ENCODE results near the gene SBK2. TPM values are rescaled to one million over a fixed set of nuclear protein-coding genes. Genes with fewer than 3 reads are reported as not detected.
"Not testable (repeated sequence)": the region's sequence is repeated elsewhere in the genome, so short reads cannot be mapped to it uniquely, and the experiment has no call there.

Gene SBK2
- total RNA-seq = 1 to 10 TPM in 3 of 4 donors, not detected in 1; 1.5 to 3.0 (median 1.6) TPM

GRCh38 chr19:55536951-55537740 lies at the start of gene SBK2:
Gene SBK2, minus strand, starts transcription at chr19:55537133. Its CDS starts 839 bp downstream, at chr19:55536294.
- intact Hi-C loops (cut with DNase I; ENCODE audit: low total_unique reads) = no loop called here
- Histone ChIP-seq H3K9me3 (no peaks in the 10 kb centered on the region), H3K36me3 (no peaks in the 10 kb centered on the region), H3K4me3 (no peak within 1 kb of the TSS), H3K27me3 (no peaks in the 10 kb centered on the region), H3K27ac (no peak within 1 kb of the TSS), H3K4me1 (peaks cover 0 to 9% of the 10 kb centered on the region in 2 donors)
- TF ChIP-seq CTCF (IDR thresholded peaks at IDR 0.05 in 4 of 5, conservative IDR thresholded peaks at IDR 0.05 in 1 of 5) (peak in 3 of 5 experiments; percentile 17 to 39 (median 33)), POLR2A (IDR thresholded peaks at IDR 0.05) (no peak)
- in situ Hi-C loops (cut with MboI; ENCODE audit: low sequenced_read_pairs in 4 of 4) = no loop called here
- ATAC-seq = no peak
- DNase-seq = no peak

GRCh38 chr19:55585658-55586339 lies 48.9 kb upstream of the SBK2 start:
- TF ChIP-seq CTCF (IDR thresholded peaks at IDR 0.05 in 4 of 5, conservative IDR thresholded peaks at IDR 0.05 in 1 of 5) = no peak
- no peak for TF ChIP-seq POLR2A (IDR thresholded peaks at IDR 0.05)
- no peaks in the 10 kb centered on the region for H3K9me3 ChIP-seq
- no peaks in the 10 kb centered on the region for H3K36me3 ChIP-seq
- intact Hi-C loops (cut with DNase I; ENCODE audit: low total_unique reads) (loop anchor here (5.0 kb wide), 1 partner anchor 78 kb away; no protein-coding TSS in a partner anchor), in situ Hi-C loops (cut with MboI; ENCODE audit: low sequenced_read_pairs in 4 of 4) (loop anchor here in 2 of 4 donors (10.0 kb wide), 2 partner anchors 49 to 71 kb away; no protein-coding TSS in a partner anchor)
- peaks cover 20 to 30% of the 10 kb centered on the region in 2 donors for H3K4me1 ChIP-seq
- H3K27ac ChIP-seq = peak overlapping the region in 3 of 4 donors; percentile 6 to 55 (median 7)
- H3K27me3 ChIP-seq = peaks cover 3 to 11% (median 6%) of the 10 kb centered on the region in 3 donors
- no peak for ATAC-seq
- H3K4me3 ChIP-seq = peak overlapping the region; percentile 20 to 39 (median 34)
- DNase-seq = no peak

- peaks cover 21 to 30% of the 10 kb centered on the region in 2 donors for H3K4me1 ChIP-seq
- ATAC-seq = no peak
- TF ChIP-seq POLR2A (IDR thresholded peaks at IDR 0.05) (no peak), CTCF (IDR thresholded peaks at IDR 0.05 in 4 of 5, conservative IDR thresholded peaks at IDR 0.05 in 1 of 5) (no peak)
- peak overlapping the region in 1 of 4 donors; percentile 7 for H3K27ac ChIP-seq
- H3K36me3 ChIP-seq = no peaks in the 10 kb centered on the region
- H3K27me3 ChIP-seq = peaks cover 3 to 11% (median 6%) of the 10 kb centered on the region in 3 donors
- intact Hi-C loops (cut with DNase I; ENCODE audit: low total_unique reads) = loop anchor here (5.0 kb wide), 1 partner anchor 78 kb away; no protein-coding TSS in a partner anchor
- no peak overlapping the region for H3K4me3 ChIP-seq
- H3K9me3 ChIP-seq = no peaks in the 10 kb centered on the region
- DNase-seq = no peak
- in situ Hi-C loops (cut with MboI; ENCODE audit: low sequenced_read_pairs in 4 of 4) = loop anchor here in 2 of 4 donors (10.0 kb wide), 2 partner anchors 50 to 70 kb away; no protein-coding TSS in a partner anchor
Measured at GRCh38 chr19:55584871-55585270, 47.9 kb upstream of the SBK2 start.

- H3K9me3 ChIP-seq; H3K4me3 ChIP-seq; H3K36me3 ChIP-seq; DNase-seq; ATAC-seq; H3K27ac ChIP-seq; intact Hi-C loops (cut with DNase I; ENCODE audit: low total_unique reads): not testable (repeated sequence)
- Histone ChIP-seq H3K27me3 (peaks cover 3 to 11% (median 6%) of the 10 kb centered on the region in 3 donors), H3K4me1 (peaks cover 22 to 37% of the 10 kb centered on the region in 2 donors)
- in situ Hi-C loops (cut with MboI; ENCODE audit: low sequenced_read_pairs in 4 of 4) = loop anchor here in 2 of 4 donors (10.0 kb wide), 2 partner anchors 51 to 69 kb away; no protein-coding TSS in a partner anchor
Measured at GRCh38 chr19:55583897-55584296, 47.0 kb upstream of the SBK2 start.

GRCh38 chr19:55582284-55582683 lies 45.4 kb upstream of the SBK2 start:
- H3K27me3 ChIP-seq = peaks cover 3 to 11% (median 6%) of the 10 kb centered on the region in 3 donors
- DNase-seq; H3K9me3 ChIP-seq; H3K4me3 ChIP-seq; H3K36me3 ChIP-seq; ATAC-seq; intact Hi-C loops (cut with DNase I; ENCODE audit: low total_unique reads); H3K27ac ChIP-seq: not testable (repeated sequence)
- H3K4me1 ChIP-seq = peaks cover 16 to 34% of the 10 kb centered on the region in 2 donors
- in situ Hi-C loops (cut with MboI; ENCODE audit: low sequenced_read_pairs in 4 of 4) = loop anchor here in 2 of 4 donors (10.0 kb wide), 2 partner anchors 53 to 67 kb away; no protein-coding TSS in a partner anchor

Data from gastrocnemius medialis (tissue), 4 donors.